HG03521 (cell line): ENCODE data around the gene BMP6.
"Not testable (repeated sequence)": the region's sequence is repeated elsewhere in the genome, so short reads cannot be mapped to it uniquely, and the experiment has no call there.

Experiments
- ATAC-seq: cut with Tn5 transposase; IDR thresholded peaks from one replicate; pipeline ENCODE4 v1.9.1; 2021; ENCODE audit warnings: mild to moderate bottlenecking, moderate library complexity; ENCODE audit not compliant: unreplicated experiment

Gene BMP6

GRCh38 chr6:7786214-7786661, 60.3 kb downstream of the BMP6 start:
- no peak for ATAC-seq

GRCh38 chr6:7787137-7787608, 61.3 kb downstream of the BMP6 start:
- no peak for ATAC-seq

GRCh38 chr6:7787731-7788130, 61.8 kb downstream of the BMP6 start:
- no peak for ATAC-seq

GRCh38 chr6:7794509-7794908, 68.6 kb downstream of the BMP6 start:
- ATAC-seq: no peak

- no peak for ATAC-seq
Observed at GRCh38 chr6:7797386-7797785, 71.5 kb downstream of the BMP6 start.

GRCh38 chr6:7798751-7799150, 72.9 kb downstream of the BMP6 start:
- no peak for ATAC-seq

GRCh38 chr6:7802662-7803061, 76.8 kb downstream of the BMP6 start:
- no peak for ATAC-seq

- no peak for ATAC-seq
Observed at GRCh38 chr6:7803214-7803613, 77.3 kb downstream of the BMP6 start.

- no peak for ATAC-seq
Observed at GRCh38 chr6:7805078-7805849, 79.4 kb downstream of the BMP6 start.

GRCh38 chr6:7805850-7806214, 79.9 kb downstream of the BMP6 start:
- ATAC-seq: no peak

- ATAC-seq: no peak
Observed at GRCh38 chr6:7806711-7807110, 80.8 kb downstream of the BMP6 start.

GRCh38 chr6:7809346-7809745, 83.4 kb downstream of the BMP6 start:
- ATAC-seq: no peak

- ATAC-seq: no peak
Observed at GRCh38 chr6:7811441-7811840, 85.5 kb downstream of the BMP6 start.

GRCh38 chr6:7812623-7813022, 86.7 kb downstream of the BMP6 start:
- ATAC-seq: no peak

GRCh38 chr6:7813193-7813592, 87.3 kb downstream of the BMP6 start:
- ATAC-seq: no peak

- ATAC-seq: no peak
Observed at GRCh38 chr6:7813704-7814103, 87.8 kb downstream of the BMP6 start.

- no peak for ATAC-seq
Observed at GRCh38 chr6:7815716-7816115, 89.8 kb downstream of the BMP6 start.

- ATAC-seq: not testable (repeated sequence)
Observed at GRCh38 chr6:7817184-7817583, 91.3 kb downstream of the BMP6 start.

GRCh38 chr6:7818257-7819214, 92.6 kb downstream of the BMP6 start:
- no peak for ATAC-seq

GRCh38 chr6:7819431-7820015, 93.6 kb downstream of the BMP6 start:
- no peak for ATAC-seq

- no peak for ATAC-seq
Observed at GRCh38 chr6:7820288-7820835, 94.5 kb downstream of the BMP6 start.
